HG02588 (cell line): ENCODE data around the gene LNX1.
"Not testable (repeated sequence)": the region's sequence is repeated elsewhere in the genome, so short reads cannot be mapped to it uniquely, and the experiment has no call there.

Experiments
- ATAC-seq: cut with Tn5 transposase; IDR thresholded peaks from one replicate; pipeline ENCODE4 v1.9.1; 2021; ENCODE audit warnings: mild to moderate bottlenecking, moderate library complexity; ENCODE audit not compliant: unreplicated experiment

The LNX1 gene

DNA sequence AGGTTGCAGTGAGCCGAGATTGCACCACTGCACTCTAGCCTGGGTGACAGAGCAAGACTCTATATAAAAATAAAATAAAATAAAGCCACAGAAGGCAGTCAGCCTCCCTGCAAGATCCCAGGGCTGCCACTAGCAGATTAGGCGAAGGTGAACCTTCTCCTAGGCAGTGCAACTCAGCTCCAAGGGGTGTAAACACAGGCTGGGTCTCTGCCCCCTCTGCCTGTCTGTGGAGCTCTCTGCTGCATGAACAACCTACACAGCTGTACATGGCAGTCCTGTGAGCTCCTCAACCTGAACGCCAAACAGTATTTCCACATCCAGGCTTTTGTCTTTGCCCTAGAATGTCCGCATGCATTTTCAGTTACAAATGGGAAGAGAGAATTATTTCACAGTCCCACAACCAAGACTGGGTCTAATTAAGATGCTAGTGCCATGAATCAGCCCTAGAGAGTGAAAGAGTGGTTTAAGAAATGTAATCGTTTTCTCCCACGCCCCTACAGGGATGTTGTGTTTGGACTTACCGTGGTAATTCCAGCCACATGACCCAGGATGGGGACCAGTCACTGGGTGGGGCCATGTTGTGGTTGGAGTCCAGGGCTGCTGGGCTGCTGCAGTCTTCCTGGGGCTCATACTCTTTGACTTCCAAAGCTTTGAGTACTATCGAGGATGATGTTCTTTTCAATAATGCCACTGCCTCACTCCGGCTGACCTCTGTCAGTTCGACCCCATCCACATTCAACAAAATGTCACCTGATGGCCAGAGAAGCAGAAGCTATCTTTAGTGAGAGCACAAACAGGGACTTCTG is 114.9 kb downstream of the LNX1 start:
- no peak for ATAC-seq

GRCh38 chr4:53466576-53466975 is 124.7 kb downstream of the LNX1 start:
- not testable (repeated sequence) for ATAC-seq

DNA sequence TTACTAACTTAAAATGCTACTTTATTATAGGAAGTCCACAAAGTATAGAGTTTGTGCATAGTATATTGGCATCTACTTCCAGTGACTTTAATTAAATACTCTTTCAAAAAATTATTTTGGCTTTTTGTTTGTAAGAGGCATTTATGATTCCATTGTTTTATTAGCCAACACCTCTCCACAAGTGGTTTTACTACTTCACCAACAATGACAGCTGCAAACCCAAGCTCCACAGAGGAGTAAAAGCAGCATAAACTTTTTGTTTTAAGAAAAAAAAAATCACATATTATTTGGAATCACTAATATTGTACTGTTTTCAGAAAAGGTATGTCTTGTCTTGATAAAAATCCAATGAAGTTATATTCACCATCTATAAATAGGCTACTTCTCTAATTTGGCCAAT is 125.4 kb downstream of the LNX1 start:
- ATAC-seq: no peak

DNA sequence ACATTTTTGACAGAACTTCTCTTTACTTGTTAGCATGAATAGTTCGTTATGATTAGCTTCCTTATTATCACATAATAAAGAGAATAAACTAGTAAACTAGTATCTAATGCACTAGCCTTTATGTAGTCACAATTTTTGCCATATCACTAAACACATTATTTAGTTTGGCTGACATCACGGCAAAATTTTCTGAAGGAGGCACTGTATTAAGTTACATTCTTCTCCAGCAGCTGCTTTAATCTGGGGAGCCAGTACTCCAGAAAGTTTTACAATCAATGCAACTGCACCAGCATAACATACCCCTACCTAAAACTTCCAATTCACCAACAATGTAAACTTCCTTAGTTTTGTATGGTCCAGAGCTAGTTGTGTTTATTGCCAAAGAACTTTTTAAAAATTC is 126.0 kb downstream of the LNX1 start:
- ATAC-seq: no peak

- no peak for ATAC-seq
These were observed 127.9 kb downstream of the LNX1 start for GRCh38 chr4:53463340-53463739.

DNA sequence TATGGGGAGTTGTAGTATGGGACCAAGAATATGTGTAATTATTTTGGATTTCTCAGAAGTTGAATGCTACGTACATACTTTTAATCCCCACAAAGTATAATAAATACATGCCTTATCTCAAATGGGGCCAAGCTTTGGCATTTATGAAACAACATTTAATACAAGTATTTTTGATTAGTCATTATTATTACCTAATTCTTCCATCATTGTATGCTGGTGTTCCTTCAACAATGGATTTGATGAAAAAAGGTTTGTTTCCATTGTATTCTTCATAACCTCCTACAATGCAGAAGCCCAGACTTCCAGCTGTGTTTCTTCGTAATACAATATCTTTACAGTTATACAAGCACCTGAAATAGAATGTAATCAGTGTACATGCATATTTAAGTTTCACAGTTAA is 130.0 kb downstream of the LNX1 start:
- no peak for ATAC-seq

GRCh38 chr4:53459548-53459947 is 131.7 kb downstream of the LNX1 start:
- ATAC-seq: no peak

DNA sequence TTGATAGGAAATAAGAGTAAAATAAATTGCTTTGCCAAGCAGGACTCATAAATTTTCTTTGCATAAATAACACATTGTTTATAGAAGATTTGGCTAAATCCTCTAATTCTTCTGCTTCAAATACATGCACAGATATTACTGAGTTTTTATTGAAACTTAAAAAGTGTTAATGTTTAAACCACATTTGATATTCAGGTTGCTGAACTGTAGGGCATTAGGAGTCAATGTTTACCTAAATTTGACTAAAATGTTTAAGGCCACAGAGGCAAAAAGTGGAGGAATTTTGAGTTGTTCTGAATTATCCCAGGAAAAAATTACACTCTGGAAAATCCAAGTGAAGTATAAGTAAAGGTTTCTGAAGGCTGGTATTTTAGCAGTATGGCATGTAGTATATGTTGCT is 135.1 kb downstream of the LNX1 start:
- no peak for ATAC-seq

DNA sequence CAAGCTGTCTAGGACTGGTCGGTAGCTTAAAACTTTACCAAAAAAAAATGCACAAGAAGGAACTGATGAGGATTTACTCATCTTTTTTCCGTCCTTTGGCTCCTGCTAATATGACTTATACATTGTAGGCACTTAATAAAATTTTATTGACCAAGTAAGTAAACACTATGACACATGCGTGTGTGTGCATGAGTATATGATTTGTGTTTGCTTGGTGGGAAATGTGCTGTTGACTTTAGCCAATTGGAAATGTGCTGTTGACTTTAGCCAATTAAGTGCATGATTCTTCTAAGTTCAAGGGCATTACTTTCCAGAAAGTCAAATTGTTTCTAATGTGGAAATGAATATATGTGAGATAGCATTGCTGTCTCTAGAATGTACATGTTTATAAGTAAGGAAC is 135.5 kb downstream of the LNX1 start:
- no peak for ATAC-seq

DNA sequence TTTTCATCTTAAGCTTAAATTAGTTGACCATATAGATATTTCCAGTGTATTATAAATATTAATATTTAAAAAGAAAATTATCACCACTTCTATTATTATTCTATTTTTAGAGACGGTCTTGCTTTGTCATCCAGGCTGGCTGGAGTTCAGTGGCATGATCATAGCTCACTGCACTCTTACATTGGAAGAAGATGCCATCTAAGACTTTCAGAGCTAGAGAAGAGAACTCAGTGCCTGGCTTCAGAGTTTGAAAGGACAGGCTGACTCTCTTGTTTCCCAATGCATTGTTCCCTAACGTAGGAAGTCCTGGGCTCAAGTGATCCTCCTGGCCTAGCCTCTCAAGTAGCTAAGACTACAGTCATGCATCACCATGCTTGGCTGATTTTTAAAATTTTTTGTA is 137.9 kb downstream of the LNX1 start:
- no peak for ATAC-seq

DNA sequence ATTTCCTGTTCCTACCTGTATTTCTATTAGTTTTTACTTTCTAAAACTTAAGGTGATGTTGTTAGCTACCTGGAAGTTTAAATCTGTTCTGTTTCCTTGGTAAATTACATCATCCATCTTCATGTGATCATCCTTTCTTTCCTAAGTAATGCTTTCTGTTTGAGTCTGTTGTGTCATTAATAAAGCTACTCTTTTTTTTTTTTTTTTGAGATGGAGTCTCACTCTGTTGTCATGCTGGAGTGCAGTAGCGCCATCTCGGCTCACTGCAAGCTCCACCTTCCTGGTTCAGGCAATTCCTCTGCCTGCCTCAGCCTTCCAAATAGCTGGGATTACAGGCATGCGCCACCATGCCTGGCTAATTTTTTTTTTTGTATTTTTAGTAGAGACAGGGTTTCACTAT is 140.5 kb downstream of the LNX1 start:
- ATAC-seq: no peak

DNA sequence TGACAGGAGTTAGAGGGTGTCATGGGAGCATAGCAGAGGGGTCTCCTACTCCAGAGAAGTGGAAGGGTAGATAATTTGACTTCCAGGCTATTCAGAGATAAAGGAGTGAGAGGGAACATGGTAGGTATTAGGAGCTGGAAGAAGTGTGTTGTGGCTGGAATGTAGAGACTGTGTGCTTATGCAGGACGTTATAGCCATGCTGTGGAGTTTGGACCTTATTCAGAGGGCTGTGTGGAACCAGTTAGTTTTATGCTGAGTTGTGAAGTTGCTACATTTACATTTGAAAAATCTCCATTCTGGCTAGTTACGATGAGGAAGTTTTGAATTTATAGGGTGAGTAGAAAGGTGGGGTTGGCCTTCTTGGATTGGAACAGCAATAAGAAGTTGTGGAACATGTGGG is 146.3 kb downstream of the LNX1 start:
- no peak for ATAC-seq

DNA sequence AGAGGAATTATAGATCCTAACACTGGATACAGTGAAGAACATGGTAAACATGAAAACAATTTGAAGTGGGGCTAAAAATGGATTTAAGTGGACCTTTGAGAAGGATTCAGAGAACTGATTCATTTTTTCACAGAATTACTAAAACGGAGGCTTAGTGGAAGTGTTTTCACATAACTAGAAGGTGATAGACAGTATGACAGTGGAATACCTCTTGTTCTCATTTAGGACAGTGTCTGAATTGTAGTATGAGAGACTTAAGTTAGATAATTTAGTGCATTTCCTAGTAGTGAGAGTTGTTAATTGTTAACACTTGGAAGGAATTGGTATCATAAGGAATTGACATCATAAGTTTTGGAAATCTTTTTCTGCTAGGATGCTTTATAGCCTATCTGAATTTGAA is 149.7 kb downstream of the LNX1 start:
- ATAC-seq: no peak

DNA sequence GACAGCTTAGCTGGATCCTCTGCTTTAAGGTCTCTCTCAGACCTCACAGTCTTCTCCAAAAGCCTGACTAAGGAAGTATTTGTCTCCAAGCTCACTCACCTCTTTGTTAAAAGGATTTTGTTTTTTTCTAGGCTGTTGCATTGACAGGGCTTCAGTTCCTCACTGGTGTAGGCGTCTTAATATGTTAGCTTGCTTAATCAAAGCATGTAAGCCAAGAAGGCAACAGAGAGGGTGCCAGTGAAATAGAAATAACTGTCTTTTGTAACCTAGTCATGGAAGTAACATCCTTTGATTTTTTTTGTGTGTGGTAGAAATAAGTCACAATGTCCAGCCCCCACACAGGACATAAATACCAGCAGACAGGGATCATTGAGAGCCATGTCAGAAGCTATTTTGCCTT is 155.0 kb downstream of the LNX1 start:
- ATAC-seq: no peak

GRCh38 chr4:53432528-53433424 is 158.5 kb downstream of the LNX1 start:
- peak; percentile 77 for ATAC-seq

GRCh38 chr4:53431052-53431451 is 160.2 kb downstream of the LNX1 start:
- ATAC-seq: no peak

- ATAC-seq: no peak
These were observed 163.9 kb downstream of the LNX1 start for GRCh38 chr4:53427366-53427765.

- ATAC-seq: no peak
These were observed 167.0 kb downstream of the LNX1 start for GRCh38 chr4:53424280-53424679.

- ATAC-seq: no peak
These were observed 168.9 kb downstream of the LNX1 start for GRCh38 chr4:53422367-53422766.

DNA sequence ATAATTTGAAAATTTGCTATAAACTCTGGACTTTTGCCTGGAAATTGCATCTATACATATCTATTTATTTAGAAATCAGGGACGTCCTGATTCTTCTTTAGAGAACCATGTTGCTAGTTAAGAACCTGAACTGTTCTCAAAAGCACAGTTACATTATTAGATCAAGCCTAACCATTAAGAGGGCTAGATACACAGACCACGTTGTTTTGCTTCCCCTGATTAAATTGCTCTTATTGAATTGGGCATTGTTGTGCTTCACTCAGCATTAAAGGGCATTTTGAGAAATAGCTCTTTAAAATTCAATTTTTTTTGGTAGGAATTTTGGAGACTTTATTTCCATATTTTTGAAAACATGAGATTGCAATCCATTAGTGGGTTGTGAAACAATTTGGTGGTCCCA is 169.5 kb downstream of the LNX1 start:
- ATAC-seq: no peak

- ATAC-seq: no peak
These were observed 172.1 kb downstream of the LNX1 start for GRCh38 chr4:53419208-53419607.

GRCh38 chr4:53409479-53409878 is 181.8 kb downstream of the LNX1 start:
- not testable (repeated sequence) for ATAC-seq
